ENCODE data around the gene VSNL1.

GRCh38 chr2:17574406-17575073 is 34.0 kb downstream of the VSNL1 start:
- TF ChIP-seq TAF1 (IDR thresholded peaks at IDR 0.05; ENCODE audit: borderline replicate concordance, low read depth, low read length) (no peak), POLR2A (IDR thresholded peaks at IDR 0.05; ENCODE audit: low read depth, low read length) (no peak), POLR2AphosphoS5 (IDR thresholded peaks at IDR 0.05; ENCODE audit: low read depth, low read length) (no peak)
